AG10803 (cell line): ENCODE measurements around the gene ATP8B3.

ENCODE experiments used
- DNase-seq: peaks from one replicate; pipeline ENCODE4 v3.0.0; 2010; ENCODE audit warnings: low read depth
- H3K4me3 ChIP-seq: 2 replicates; pipeline ENCODE4 v1.5.1; 2011; ENCODE audit warnings: mild to moderate bottlenecking, low read length, control low read depth
- TF ChIP-seq, protein P1 (sequence below): conservative IDR thresholded peaks from 2 replicates; pipeline ENCODE4 v1.5.1; 2011; ENCODE audit warnings: mild to moderate bottlenecking, low read length, control low read depth, inconsistent platforms

ATP8B3 gene

DNA sequence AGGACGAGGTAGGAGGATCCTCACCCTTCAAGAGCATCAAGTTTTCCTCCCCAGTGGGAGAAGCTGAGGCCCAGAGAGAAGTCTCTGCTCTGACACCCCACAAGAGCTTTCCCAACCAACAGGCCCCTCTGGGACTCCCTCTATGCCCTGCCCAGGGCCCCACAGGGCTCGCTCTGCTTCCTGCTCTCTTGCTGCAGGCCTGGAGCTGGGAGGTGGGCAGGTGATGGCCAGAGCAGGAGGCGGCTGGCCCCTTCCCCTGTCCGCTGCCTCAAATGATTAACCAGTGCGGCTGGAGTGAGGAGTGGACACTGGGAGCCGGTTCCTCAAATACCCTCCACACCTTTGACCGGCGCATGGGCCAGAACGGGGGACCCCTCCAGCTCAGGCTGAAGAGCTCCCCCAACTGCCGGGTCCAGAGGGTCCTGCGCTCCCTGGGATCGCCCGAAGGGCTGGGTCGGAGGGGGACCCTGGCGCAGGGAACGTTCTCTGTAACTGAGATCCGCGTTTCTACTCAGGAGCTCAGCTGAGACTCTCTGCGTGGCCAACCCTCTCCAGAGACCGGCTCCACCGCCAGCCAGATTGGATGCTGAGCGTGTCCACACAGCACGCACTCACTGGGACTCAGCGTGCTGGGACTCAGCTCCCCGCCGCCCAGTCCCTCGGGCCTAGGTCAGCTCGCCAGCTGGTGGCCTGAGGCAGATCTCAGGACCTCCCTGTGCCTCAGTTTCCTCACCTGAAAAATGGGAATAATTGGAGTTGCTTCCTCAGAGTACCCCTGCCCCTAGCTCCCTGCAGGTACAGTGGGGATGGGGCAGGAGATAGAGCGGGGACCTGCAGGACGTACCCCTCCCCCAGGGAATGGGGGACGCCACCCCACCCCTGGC, 65.4 kb downstream of the ATP8B3 start:
- TF ChIP-seq, protein P1, sequence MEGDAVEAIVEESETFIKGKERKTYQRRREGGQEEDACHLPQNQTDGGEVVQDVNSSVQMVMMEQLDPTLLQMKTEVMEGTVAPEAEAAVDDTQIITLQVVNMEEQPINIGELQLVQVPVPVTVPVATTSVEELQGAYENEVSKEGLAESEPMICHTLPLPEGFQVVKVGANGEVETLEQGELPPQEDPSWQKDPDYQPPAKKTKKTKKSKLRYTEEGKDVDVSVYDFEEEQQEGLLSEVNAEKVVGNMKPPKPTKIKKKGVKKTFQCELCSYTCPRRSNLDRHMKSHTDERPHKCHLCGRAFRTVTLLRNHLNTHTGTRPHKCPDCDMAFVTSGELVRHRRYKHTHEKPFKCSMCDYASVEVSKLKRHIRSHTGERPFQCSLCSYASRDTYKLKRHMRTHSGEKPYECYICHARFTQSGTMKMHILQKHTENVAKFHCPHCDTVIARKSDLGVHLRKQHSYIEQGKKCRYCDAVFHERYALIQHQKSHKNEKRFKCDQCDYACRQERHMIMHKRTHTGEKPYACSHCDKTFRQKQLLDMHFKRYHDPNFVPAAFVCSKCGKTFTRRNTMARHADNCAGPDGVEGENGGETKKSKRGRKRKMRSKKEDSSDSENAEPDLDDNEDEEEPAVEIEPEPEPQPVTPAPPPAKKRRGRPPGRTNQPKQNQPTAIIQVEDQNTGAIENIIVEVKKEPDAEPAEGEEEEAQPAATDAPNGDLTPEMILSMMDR, result no peak
- peak; percentile 7 for DNase-seq
- no peak overlapping the region for H3K4me3 ChIP-seq

DNA sequence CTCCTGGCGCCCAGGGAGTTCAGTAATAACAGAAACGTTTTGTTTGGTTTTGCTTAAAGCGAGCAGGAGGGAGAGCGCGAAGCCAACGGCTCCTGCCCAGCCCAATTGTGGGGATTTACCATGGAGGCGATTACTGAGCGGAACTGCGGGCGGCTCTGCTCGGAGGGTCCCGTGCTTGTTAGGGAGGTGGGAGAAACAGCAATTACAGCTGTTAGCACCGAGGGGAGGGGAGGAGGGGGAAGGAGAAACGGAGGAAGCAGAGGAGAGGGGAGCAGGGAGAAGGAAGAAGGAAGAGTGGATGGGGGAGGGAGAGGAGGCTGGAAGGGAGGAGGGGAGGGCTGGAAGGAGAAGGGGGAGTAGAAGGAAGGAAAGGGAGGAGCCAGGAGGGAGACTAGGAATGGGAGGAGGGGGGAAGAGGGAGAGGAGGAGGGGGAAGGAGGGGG, 66.5 kb downstream of the ATP8B3 start:
- DNase-seq, result no peak
- TF ChIP-seq, protein P1, result no peak
- no peak overlapping the region for H3K4me3 ChIP-seq

DNA sequence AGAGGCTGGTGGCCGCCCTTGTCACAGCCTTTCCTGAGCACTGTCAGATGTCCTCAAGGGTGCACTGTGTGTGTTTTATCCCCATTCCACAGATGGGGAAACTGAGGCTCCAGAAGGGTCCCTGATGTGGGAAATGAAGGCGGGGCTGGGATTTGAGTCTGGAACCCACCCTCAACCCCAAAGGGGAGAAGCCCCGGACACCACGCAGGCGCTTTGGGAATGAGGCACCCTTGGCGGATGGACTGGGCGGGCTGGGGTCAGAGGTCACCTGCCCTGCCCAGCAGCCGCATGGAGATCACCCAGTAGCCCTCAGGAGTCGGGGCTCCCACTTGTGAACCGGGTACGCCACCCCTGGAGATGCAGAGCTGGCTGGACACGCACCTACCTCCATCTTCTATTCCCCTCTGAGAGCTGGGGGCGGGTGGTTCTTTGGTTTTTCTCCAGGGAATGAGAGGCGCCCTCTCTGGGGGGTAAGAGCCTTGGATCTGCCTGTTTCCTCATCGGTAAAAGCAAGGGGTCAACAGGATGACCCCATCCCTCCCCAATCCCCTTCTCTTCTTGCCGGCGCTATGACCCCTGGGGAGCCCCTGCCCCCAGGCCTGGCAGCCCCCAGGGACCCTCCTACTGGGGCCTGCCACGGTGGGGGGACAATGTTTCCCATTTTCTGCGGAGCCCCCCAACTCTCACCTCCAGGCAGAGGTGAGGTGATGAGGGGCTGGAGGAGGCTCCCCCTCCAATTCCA, 67.1 kb downstream of the ATP8B3 start:
- no peak for DNase-seq
- H3K4me3 ChIP-seq, result no peak overlapping the region
- TF ChIP-seq, protein P1, result no peak

DNA sequence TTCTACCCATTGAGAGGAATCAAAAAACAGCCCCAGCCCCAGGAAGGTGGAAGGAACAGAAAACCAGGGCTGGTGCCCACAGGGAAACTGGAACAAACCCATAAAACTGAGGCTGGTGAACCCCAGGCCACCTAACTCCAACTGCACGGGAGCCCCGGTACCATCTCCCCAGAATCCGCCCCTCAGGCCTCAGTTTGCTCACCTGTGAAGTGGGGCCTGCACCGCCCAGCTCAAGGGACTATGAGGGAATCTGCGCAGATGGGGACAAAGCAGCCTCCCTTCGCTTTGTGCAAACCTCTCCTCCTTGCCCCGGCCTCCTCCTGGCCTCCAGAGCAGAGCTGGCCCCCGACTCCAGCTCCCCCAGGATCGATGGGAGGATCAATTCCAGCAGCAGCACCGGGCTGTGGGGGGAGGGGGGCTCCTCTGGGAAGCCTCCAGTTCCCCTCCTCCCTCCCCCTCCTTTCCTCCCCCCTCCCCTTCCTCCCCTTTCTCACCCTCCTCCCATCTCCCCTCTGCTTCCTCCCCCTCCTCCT, 67.9 kb downstream of the ATP8B3 start:
- TF ChIP-seq, protein P1, result no peak
- no peak overlapping the region for H3K4me3 ChIP-seq
- DNase-seq, result no peak

DNA sequence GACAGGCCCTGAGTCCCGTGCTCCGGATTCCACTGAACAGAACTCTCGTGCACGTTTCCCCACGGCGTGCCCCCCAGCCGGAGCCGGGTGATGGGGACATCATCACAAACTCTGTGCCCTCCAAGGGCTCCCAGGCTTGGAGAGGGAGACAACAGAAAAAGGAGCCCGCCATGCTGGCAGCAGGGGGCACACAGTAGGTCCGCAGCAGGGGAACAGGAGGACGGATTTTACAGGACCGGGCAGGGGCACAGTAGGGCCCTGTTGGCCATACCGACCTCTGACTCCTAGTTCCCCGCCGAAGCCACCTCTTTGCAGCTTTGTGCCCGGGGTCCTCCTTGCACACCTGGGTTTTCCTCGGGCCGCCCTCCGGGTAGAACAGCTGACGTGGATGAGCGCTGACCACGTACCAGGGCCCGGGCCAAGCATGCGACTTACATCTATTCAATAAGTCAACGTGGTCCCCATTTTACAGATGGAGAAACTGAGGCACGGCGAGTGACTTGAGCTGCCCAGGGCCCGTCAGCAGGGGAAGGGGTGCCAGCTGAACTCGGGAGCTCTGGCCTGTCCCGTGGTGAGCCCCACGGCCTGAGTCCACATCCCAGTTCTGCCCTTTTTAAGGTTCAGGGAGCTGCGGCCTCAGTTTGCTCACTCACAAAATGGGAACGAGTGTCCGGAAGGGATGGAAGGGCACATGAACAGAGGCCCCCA, 68.9 kb downstream of the ATP8B3 start:
- H3K4me3 ChIP-seq, result no peak overlapping the region
- DNase-seq, result no peak
- TF ChIP-seq, protein P1, result no peak

DNA sequence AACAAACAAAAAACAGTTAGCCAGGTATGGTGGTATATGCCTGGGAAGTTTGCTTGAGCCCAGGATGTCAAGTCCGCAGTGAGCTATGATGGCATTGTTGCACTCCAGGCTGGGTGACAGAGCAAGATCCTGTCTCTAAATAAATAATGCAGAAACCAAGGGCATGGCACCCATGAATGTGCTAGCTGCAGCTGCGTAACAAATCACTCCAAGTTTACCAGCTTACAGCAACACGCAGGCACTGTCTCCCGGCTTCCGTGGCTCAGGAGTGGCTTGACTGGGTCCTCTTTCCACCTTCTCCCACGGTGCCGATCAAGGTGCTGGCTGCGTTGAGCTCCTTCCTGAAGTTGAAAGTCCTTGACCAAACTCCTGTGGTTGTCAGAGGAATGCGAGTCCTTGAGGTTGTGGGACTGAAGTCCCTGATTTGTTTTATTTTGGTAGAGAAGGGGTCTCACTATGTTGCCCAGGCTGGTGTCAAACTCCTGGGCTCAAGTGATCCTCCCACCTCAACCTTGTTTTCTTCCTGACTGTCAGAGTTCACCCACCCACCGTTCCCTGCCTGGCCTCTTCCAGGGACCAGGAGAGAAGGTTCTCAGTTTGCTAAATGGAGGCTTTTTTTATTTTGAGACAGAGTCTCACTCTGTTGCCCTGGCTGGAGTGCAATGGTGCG, 72.0 kb downstream of the ATP8B3 start:
- TF ChIP-seq, protein P1, result no peak
- no peak overlapping the region for H3K4me3 ChIP-seq
- DNase-seq, result no peak
